CD4-positive, alpha-beta T cell treated with Interleukin-17A for 4 hours (primary cell): ENCODE results near the gene SRGN.
A peak's percentile ranks its signal among the peaks of the same experiment; 100 is the strongest.

Source experiments
- DNase-seq: peaks from one replicate; pipeline ENCODE4 v3.0.0-alpha.2; 2020; ENCODE audit warnings: mixed read lengths

SRGN gene

DNA sequence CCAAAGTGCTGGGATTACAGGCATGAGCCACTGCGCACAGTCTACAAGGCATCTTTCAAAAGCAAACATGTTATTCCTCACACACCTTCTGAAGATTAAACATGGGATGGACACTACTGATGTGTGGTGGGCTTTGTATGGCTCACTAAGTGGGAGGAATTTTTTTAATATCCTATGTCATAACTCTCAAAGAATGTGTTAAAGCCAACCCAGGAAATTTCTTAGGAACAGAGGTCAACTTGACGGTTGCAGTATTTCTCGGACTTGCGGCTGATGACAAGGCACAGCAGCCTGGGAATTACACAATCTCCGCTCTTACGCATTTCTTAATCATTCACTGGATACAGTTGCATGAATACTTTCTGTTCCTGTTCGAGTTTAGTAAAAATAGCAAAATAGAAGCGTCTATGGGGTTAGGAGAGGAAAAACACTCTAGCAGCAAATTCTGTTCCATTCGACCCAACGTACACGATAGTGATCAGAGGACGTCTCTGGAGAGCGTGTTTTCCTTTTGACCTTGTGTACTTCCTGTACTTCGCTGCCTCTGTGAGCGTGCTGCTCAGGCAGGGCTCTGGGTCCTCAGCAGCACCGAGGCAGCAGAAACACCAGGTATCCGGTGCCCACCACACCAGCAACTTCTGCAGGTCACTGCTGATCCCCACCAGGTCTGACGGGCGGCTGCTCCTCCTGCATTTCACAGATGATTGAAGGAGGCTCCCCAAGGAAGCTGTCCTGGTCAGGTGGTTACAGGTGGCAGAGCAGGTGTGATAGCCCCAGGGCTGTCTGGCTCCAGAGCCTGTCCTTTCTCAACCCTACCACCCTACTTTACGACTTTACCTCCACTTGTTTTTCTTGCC, 26.4 kb upstream of the SRGN start:
- DNase-seq = peak; percentile 61

GRCh38 chr10:69062901-69063300, 25.0 kb upstream of the SRGN start:
- DNase-seq = no peak

GRCh38 chr10:69064762-69065328, 23.1 kb upstream of the SRGN start:
- no peak for DNase-seq

DNA sequence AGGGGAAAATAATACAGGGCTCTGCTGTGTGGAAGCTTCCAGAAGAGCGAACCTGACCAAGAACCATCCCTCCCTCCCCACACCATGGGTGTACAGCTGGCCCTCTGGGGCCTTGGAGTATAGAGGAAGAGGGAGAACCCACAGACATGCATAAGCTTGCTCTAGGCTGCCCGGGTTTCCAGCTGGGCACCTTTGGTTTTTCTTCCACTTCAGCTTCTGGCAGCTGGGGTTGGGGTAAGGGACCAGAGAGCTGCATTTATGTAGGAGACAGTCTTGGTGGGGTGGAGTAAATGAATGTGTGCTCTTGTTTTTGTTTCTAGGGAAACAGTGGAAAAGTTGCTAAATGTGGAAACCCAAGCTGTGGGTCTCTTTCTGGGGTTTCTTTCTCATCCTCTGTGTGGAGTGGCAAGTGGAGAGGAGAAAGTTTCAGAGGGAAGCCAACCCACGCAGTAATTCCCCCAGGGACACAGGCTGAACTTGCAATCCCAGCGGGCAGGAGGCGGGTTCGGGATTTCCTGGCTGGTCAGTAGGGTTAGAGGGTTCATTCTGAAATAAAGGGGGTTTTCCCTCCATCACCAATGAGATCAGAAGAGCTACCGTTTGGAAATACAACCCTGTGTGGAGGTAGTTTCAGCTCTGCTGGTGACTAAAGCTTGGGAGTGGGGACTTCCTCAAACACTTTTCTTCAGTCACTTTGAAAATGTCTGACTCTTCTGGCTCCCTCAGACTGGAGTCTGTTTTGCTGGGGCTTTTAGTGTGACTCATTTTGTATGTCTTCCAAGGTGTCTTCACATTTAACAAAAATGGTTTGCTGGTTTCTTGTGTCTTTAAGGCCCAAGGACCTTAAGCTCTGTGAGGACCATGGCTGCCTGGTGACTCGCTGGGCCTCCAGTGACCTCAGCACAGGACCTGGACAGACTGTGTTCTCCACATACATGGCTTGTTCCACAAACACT, 22.2 kb upstream of the SRGN start:
- peak; percentile 15 for DNase-seq

DNA sequence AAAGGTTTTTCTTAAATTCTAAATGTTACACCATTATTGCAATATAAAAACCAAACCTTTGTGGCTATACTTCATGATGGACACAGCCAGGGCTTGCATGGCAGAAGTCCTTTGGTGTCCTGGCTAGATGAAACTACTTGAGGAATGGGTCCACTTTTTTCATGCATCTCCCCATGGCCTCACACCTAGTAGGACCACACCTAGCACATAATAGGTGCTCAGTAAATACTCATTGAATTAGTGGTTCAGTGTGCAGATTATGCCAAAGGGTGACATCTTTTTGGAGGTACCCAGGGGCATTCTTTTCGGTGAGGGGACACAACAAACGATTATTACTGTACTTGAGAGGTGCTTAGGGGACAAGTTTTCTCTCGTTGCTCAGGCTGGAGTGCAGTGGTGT, 20.7 kb upstream of the SRGN start:
- no peak for DNase-seq

DNA sequence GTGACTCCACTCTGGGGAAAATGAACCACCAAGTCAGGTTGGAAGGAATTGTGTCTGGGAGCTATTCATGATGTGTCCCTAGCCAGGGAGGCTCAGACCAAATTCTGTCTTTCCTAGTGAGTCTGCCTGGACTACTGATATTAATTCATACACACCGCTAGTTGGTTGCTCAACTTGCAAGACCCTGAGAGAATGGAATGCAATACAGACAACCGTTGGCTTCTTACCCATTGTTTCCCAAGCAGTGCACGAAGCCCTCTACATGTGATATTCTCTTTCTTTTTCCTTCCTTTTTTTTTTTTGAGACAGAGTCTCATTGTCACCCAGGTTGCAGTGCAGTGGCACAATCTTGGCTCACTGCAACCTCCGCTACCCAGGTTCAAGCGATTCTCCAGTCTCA, 19.4 kb upstream of the SRGN start:
- DNase-seq = no peak

DNA sequence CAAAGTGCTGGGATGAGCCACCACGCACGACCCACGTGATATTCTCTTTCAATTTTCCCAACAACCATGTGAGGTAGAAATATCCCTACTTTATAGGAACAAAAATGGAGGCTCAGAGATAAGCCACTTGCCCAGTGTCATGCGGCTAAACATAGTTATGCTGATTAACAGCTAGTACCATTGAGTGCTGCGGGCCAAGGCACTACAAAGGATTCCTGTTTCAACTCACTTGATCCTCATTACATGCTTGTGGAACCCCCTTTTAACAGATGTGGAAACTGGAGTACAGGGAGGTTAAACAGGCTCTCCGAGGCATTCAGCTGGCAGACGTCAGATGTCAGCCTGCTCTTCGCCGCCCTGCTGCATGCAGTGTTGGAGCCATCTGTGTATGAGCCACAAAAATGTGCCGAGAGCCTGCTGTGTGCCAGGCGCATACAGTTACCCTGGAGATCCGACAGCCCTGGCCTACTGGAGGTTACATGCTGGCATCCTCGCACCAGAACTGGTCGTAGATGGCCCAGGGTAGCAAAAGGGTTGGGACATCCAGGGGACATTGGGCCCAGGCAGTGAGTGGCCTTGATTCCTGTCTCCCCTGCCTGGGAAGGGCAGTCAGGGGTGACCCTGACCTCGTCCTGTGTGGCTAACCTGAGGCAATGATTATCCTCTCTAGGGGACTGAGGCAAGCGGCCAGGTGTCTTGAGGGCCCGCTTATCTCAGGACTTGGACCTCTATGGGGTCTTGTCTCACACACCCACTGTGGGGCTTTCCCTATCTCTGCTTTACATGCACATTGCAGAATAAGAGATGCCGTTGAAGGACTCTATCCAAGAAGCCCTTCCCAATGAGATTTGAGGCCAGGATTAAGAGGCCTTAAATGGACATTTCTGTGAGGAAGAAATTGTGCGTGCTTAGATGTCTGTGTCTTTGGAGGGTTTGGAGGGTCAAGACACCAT, 18.5 kb upstream of the SRGN start:
- no peak for DNase-seq

- no peak for DNase-seq
Observed at GRCh38 chr10:69070951-69071350, 17.0 kb upstream of the SRGN start.

- no peak for DNase-seq
Observed at GRCh38 chr10:69071610-69072009, 16.3 kb upstream of the SRGN start.

DNA sequence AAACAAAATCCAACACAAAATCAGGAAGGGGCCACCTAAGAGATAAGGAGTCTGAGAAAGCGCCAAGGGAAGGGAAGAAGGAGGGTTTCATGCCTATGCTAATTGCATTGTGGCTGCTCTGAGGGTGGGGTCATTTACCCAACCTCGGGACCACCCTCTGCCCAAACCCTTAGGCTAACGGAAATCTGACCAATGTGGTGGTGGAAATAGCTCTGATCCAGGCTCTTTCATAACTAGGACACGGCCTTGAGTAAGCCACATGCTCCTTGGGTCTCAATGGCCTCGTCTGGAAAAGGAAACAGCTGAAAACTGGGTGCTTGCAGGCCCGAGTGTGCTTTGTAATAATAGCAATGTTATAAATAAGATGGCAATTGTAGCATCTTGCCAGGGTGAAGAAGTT, 14.9 kb upstream of the SRGN start:
- DNase-seq = no peak

- DNase-seq = no peak
Observed at GRCh38 chr10:69073736-69074364, 14.1 kb upstream of the SRGN start.

DNA sequence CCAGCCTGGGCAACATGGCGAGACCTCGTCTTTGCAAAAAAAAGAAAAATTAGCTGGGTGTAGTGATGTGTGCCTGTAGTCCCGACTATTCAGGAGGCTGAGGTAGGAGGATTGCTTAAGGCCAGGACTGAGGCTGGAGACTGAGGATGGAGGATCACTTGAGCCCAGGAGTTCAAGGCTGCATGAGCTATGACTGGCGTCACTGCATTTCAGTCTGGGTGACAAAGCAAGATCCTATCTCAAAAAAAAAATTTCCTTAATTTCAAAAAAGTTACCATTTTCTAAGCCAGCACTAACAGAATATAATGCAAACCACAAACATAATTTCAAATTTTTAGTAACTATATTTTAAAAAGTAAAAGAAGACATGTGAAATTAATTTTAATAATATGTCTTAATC, 13.4 kb upstream of the SRGN start:
- DNase-seq = no peak

DNA sequence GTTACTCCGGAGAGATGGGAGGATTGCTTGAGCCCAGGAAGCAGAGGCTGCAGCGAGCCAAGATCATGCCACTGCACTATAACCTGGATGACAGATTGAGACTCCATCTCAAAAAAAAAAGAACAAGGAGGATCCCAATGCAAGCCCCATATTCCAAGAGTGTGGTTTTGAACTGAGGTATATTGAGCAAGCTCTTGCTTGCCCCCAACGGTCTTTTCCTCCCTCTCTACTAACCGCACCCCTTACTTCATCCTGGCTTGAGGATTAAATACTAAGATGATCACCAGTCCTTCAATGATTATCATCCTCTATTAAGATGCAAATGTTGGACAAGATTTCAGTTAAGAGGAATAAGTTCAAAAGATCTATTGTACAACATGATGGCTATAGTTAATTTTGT, 12.5 kb upstream of the SRGN start:
- DNase-seq = no peak

- DNase-seq = no peak
Observed at GRCh38 chr10:69078311-69078710, 9.6 kb upstream of the SRGN start.

DNA sequence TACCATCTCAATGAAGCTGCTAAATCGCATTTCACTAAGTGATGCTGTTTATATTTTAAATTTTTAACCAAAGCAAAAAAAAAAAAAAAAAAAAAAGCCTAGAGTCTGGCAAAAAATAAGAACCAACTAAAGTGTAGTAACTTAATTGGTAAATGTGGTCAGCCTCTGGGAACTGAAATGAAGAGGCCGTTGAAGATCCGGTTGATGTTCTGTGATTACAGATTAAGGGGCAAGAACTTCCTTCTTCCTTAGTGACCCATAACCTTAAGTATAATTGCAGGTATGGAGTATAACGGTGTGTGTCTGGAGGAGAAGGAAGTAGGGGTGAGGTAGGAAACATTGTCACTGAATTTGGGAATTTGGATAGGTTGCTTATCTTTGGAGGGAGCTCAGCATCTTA, 7.7 kb upstream of the SRGN start:
- DNase-seq = no peak

GRCh38 chr10:69086001-69086509, 1.8 kb upstream of the SRGN start:
- DNase-seq = no peak

- DNase-seq = peak; percentile 11
Observed at GRCh38 chr10:69088471-69088769, 517 bp downstream of the SRGN start.

DNA sequence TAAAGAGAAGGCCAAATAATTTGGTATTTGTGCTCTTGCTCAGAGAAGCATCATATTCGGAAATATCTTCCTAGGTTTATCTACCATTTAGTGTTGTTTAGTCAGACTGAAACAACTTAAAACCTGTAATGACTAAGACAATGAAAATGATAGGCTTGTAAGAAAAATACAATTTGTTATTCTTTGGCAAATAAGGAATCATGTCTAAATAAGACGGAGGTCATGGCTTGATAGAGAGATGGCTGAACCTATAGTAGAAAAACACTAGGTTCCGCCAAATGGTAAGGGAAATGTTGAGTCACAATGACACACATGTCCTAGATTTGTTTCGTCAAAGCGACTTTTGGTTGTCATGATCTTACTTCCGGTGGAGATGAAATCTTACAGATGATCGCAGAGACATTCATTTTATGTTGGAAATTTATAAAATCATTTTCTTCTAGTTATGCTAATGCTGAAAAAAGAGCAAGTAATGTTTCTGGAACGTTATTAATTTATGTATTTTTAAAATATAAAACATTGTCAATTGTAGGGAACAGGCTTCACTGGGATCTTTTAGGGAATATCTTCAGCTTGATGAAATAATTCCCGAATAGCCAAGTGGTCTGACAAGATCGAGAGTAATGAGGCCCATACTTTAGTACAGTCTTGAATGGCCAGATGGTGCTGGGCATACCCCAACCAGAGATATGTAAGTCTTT, 1.0 kb downstream of the SRGN start:
- peak; percentile 36 for DNase-seq

GRCh38 chr10:69089638-69090599, 2.0 kb downstream of the SRGN start:
- DNase-seq = peak; percentile 69

DNA sequence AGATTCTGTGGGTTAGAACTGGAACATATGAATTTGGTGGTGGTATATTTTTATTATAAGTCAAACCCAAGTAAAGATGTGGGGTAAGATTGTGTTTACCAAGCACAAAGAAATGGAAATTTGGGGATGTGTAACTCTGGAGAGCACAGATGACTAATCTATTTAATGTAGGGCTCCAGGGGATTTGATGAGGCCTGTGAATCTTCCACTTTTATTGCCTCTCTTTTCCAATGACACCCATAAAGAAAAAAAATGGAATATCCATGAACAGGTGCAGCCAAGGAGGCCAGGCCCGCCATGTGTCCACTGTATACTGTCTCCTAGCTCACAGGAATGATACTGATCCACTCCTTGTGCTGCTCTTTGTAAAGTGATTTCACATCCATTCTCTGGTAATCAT, 2.8 kb downstream of the SRGN start:
- no peak for DNase-seq
